Urinary bladder (tissue), 4 donors: ENCODE measurements around the gene OSBPL1A. TPM values are rescaled to one million over a fixed set of nuclear protein-coding genes. Genes with fewer than 3 reads are reported as not detected.

Experiments
- DNase-seq: peaks from one replicate; pipeline ENCODE4 v3.0.0-alpha.2; 2015; ENCODE audit errors: extremely low spot score
- H3K27ac ChIP-seq: one replicate; pipeline ENCODE4 v1.5.1; 2013; ENCODE audit warnings: low read depth, mild to moderate bottlenecking, moderate library complexity
- H3K36me3 ChIP-seq: one replicate; pipeline ENCODE4 v1.6.1; 2013; ENCODE audit warnings: mild to moderate bottlenecking, moderate library complexity; ENCODE audit not compliant: insufficient read depth
- H3K4me1 ChIP-seq: one replicate; pipeline ENCODE4 v1.6.1; 2013; ENCODE audit warnings: mild to moderate bottlenecking, moderate library complexity; ENCODE audit not compliant: insufficient read depth
- H3K4me3 ChIP-seq: one replicate; pipeline ENCODE4 v1.5.1; 2013; ENCODE audit warnings: low read depth, low read length
- WGBS: extraction: QIAGEN DNeasy Blood & Tissue Kit; methylation state at CpG from one replicate; pipeline ENCODE4 v1.1.7; 2013; 5-methylcytosine and 5-hydroxymethylcytosine counted together
- polyA plus RNA-seq: library from polyadenylated mRNA; stranded (reverse); fragments of 200-250 nt; gene quantifications from one replicate; pipeline ENCODE4 v1.2.3, GENCODE V29; 2013
- total RNA-seq: library from RNA; depleted of rRNA; stranded (reverse); fragments of >200 nt; gene quantifications from one replicate; pipeline ENCODE4 v1.2.3, GENCODE V29; 2014
- donor health status: healthy with polysubstance abuse.
- donor health status: healthy.

The OSBPL1A gene
- total and polyA plus RNA-seq, 2 donors, result 46.6 to 53.3 TPM

DNA sequence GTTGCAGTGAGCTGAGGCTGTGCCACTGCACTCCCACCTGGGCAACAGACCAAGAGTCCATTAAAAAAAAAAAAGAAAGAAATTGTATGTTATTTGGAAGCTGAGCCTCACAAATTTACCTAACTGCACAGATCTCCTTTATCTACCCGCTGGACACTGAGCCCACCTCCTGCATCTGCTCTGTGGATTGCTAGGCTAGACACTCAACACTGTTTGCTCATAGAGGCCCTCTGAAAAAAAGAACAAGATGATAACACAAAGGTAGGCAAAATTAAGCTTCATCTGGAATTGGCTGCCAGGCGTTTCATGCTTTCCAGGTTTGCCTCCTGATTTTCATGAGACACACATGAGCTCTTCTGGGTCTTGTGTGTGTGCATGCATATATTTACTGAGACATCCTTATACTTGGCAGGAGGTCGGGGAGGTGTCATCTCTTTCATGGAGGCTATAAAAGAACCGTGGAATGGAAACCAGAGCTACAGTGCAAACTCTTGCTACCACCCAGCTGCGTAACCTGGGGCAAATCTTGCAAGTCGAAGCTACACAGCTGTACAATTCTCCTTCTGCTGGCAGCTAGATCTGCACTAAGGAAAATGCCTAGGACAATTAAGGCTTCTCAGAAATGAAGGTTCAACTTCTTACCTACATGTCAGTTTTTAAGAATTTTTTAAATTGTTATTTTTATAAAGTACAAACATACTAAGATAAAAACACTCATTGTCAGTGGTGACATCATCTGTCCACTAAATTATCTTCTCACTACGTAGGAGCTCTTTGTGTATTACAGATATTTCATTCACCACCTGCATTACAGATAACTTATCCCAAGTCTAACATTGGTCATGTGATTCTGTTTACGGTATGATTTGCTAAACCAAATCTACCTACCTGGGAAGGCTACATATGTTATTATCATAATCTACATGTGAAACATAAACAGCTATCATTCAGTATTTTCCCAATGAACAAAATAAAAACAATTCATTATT, 195.6 kb downstream of the OSBPL1A start:
- no peak overlapping the region for H3K4me3 ChIP-seq

GRCh38 chr18:24200494-24201290, 196.9 kb downstream of the OSBPL1A start:
- Histone ChIP-seq H3K27ac (no peak overlapping the region), H3K4me1 (no peaks in the 10 kb centered on the region), H3K4me3 (no peak overlapping the region), H3K36me3 (no peaks in the 10 kb centered on the region)
- no peak for DNase-seq
- WGBS, result 77% methylated on average over 11 of the region's 11 CpGs

More for the DNA sequence above, 195.6 kb downstream of the OSBPL1A start:
- no peak for DNase-seq
- H3K36me3 ChIP-seq, result no peaks in the 10 kb centered on the region
- no peak overlapping the region for H3K27ac ChIP-seq
- H3K4me1 ChIP-seq, result no peaks in the 10 kb centered on the region
- WGBS, result 75% methylated on average over 8 of the region's 8 CpGs

DNA sequence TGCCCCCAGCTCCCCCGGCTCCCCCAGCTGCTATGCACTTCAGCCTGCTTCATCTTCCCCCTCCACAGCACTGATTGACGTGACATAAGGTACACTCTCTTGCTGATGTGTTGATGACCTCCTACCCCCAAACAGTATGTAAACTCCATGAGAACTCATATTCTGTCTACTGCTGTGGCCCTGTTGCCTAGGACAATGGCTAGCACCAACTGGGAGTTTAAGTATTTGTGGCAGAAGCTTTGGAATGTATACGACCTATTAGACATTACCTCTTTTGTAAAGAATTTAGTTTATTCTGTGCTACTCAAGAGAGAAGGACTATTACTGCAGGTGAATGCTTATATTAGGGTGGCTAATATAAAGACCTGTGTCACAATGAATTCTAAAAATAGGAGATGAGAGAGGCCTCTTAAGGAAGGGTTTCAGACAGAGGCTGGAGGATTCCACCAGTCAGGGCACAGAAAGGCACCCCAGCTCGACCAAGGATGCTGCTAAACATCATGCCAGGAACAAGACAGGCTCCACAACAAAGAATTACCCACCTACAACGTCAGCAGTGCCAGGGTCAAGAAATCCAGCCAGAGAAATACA, 198.2 kb downstream of the OSBPL1A start:
- Histone ChIP-seq H3K4me1 (no peaks in the 10 kb centered on the region), H3K4me3 (no peak overlapping the region), H3K36me3 (peaks cover 2% of the 10 kb centered on the region), H3K27ac (no peak overlapping the region)
- no peak for DNase-seq
- WGBS, result 85% methylated on average over 5 of the region's 5 CpGs

- H3K36me3 ChIP-seq, result peaks cover 2% of the 10 kb centered on the region
- H3K27ac ChIP-seq, result no peak overlapping the region
- DNase-seq, result no peak
- 96% methylated on average over 9 of the region's 9 CpGs for WGBS
- no peaks in the 10 kb centered on the region for H3K4me1 ChIP-seq
- no peak overlapping the region for H3K4me3 ChIP-seq
These were observed 199.2 kb downstream of the OSBPL1A start for GRCh38 chr18:24198461-24198860.

GRCh38 chr18:24197412-24197811, 200.2 kb downstream of the OSBPL1A start:
- 93% methylated on average over 1 of the region's 1 CpG for WGBS
- Histone ChIP-seq H3K4me3 (no peak overlapping the region), H3K27ac (no peak overlapping the region), H3K36me3 (peaks cover 2% of the 10 kb centered on the region), H3K4me1 (no peaks in the 10 kb centered on the region)
- DNase-seq, result no peak

DNA sequence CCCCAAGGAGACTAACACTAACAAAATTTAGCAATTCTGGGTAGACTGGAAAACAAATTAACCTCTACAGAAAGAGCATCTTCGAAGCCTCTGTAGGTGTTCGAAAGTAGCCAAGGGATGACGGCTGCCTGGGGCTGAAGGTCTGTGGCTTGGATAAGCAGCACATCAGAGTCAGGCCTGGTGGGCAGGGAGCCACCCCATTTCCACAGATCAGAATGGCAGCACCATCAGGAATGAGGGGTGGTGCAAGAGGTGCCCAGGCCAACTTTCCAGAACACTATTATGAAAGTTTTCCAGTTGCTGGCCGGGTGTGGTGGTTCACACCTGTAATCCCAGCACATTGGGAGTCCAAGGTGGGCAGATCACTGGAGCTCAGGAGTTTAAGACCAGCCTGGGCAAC, 200.9 kb downstream of the OSBPL1A start:
- WGBS, result 98% methylated on average over 4 of the region's 4 CpGs
- Histone ChIP-seq H3K4me1 (no peaks in the 10 kb centered on the region), H3K27ac (no peak overlapping the region), H3K36me3 (peaks cover 2% of the 10 kb centered on the region), H3K4me3 (no peak overlapping the region)
- no peak for DNase-seq

GRCh38 chr18:24195296-24196053, 202.1 kb downstream of the OSBPL1A start:
- 94% methylated on average over 9 of the region's 9 CpGs for WGBS
- no peaks in the 10 kb centered on the region for H3K4me1 ChIP-seq
- no peak overlapping the region for H3K4me3 ChIP-seq
- no peak for DNase-seq
- no peak overlapping the region for H3K27ac ChIP-seq
- peaks cover 2% of the 10 kb centered on the region for H3K36me3 ChIP-seq

DNA sequence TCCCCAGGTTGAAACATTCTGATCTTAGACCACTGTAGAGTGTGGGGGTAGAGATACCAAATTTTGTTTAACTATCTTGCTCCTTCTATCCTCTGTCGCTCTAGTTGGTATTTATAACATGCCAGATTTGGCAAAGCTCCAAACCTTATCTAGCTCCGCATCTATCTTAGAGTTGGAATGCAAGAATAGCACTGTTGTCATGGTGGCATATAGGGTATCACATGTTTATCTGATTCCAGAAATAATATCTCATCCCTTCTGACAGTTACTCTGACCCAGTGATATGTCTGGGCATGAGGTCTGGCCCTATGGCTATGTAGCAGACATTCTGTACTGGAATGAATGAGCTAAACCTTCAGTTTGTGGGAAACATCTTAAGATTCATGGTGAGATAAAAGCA, 207.0 kb downstream of the OSBPL1A start:
- peaks cover 2% of the 10 kb centered on the region for H3K36me3 ChIP-seq
- DNase-seq, result no peak
- H3K27ac ChIP-seq, result no peak overlapping the region
- H3K4me3 ChIP-seq, result no peak overlapping the region
- H3K4me1 ChIP-seq, result no peaks in the 10 kb centered on the region
- 63% methylated on average over 2 of the region's 2 CpGs for WGBS

GRCh38 chr18:24189664-24190346, 207.8 kb downstream of the OSBPL1A start:
- no peaks in the 10 kb centered on the region for H3K4me1 ChIP-seq
- H3K4me3 ChIP-seq, result no peak overlapping the region
- no peak overlapping the region for H3K27ac ChIP-seq
- WGBS, result 94% methylated on average over 15 of the region's 15 CpGs
- H3K36me3 ChIP-seq, result no peaks in the 10 kb centered on the region
- no peak for DNase-seq

DNA sequence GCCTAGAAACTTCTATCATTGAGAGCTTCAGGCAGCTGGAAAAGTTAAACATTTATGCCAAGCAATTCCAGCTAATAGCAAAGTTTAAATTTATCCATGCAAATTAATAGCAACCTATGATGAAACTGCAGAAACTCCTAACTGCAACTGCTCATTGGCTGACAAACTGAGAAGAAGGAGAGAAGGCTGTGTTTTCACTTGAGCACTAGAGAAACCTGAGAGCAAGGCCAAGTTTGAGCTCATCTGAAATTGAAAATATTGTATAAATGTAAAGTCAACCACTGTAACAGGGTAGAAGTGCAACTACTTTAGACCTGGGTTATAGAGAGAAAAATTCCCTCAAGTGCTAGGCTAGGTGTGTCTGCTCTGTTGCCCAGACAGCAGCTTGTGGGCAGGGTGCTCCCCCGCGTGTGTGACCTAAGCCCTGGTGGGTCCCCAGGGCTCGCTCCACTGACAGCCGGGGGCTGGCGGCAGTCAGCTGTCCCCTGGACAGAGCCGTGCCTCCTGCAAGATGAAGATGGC, 208.6 kb downstream of the OSBPL1A start:
- WGBS, result 71% methylated on average over 6 of the region's 6 CpGs
- Histone ChIP-seq H3K4me3 (no peak overlapping the region), H3K36me3 (no peaks in the 10 kb centered on the region), H3K4me1 (no peaks in the 10 kb centered on the region), H3K27ac (no peak overlapping the region)
- DNase-seq, result no peak

DNA sequence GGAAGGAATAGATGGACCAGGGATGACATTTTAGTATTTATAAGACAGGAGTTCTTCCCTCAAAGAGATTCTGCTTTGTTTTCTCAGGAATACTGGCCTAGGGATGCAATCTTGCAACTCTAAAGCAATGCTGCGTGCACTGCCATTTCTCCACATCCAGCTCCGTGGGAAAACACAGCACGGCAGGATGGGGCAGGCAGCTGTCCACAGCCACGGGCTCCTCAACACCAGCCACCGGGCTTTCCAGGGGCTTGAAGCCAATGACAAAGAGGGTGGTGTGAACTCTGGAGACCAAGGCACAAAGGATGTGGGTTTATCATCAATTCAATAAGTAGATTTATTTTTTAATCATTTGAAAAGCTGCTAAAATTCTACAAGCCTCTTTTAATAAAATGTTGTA, 209.5 kb downstream of the OSBPL1A start:
- DNase-seq, result no peak
- WGBS, result 84% methylated on average over 5 of the region's 5 CpGs
- no peaks in the 10 kb centered on the region for H3K4me1 ChIP-seq
- H3K36me3 ChIP-seq, result no peaks in the 10 kb centered on the region
- no peak overlapping the region for H3K27ac ChIP-seq
- H3K4me3 ChIP-seq, result no peak overlapping the region

DNA sequence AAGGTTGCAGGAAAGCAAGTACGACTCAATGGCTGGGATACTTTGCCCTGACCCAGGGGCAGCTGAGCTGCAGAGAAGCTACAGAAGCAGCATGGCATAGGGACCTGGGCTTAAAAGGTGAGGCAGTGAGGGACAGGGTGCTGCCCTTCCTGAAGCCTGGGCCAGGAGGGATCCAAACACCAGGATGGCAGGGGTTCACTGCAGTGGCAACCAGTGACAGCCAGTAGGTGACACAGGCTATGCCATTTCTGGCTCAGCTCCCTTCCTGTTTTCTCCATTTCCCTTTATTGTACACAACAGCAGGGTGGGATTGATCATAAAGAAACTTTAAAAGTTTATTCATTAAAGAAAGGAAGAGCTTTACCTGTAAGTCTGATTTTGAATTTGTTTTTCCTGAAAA, 209.9 kb downstream of the OSBPL1A start:
- Histone ChIP-seq H3K4me1 (no peaks in the 10 kb centered on the region), H3K4me3 (no peak overlapping the region), H3K36me3 (no peaks in the 10 kb centered on the region), H3K27ac (no peak overlapping the region)
- DNase-seq, result no peak
- 87% methylated on average over 1 of the region's 1 CpG for WGBS
